ES-I3 (cell line): ENCODE data around the gene TIAM2.
"Not testable (repeated sequence)": the region's sequence is repeated elsewhere in the genome, so short reads cannot be mapped to it uniquely, and the experiment has no call there.

Source experiments
- H3K36me3 ChIP-seq: 2 replicates; pipeline ENCODE4 v1.6.1; 2013; ENCODE audit warnings: mild to moderate bottlenecking, low read length, control low read depth, moderate library complexity; ENCODE audit not compliant: insufficient read depth
- H3K4me1 ChIP-seq: 2 replicates; pipeline ENCODE4 v1.6.1; 2013; ENCODE audit warnings: mild to moderate bottlenecking, control low read depth, low read length; ENCODE audit not compliant: insufficient read depth
- H3K9ac ChIP-seq: 2 replicates; pipeline ENCODE4 v1.6.1; 2013; ENCODE audit warnings: low read depth, mild to moderate bottlenecking, low read length, moderate library complexity
- H3K9me3 ChIP-seq: 2 replicates; pipeline ENCODE4 v1.6.1; 2013; ENCODE audit warnings: mild to moderate bottlenecking, low read length, moderate library complexity; ENCODE audit not compliant: control insufficient read depth, insufficient read depth

The TIAM2 gene

DNA sequence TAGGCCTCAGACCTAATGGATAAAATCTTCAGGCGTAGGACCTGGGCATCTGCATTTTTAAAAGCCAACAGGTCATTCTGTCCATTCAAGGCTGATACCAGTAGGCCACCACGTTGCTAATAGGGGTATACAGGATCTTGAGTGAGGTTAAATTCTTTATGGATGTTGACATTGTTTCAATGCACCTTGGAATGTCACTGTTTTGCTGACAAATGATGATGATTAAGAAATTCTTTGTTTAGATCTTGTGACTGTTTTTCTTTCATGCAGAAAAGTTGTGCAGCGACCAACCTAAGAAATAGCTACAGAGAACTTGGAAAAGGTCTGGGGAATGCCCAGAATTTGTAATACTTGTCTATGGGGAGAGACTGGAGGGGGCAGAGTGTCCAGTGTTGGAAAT is 167.6 kb downstream of the TIAM2 start:
- H3K4me1 ChIP-seq = peaks cover 10% of the 10 kb centered on the region; the same call in 1 of the 2 replicates
- peaks cover 7% of the 10 kb centered on the region; the same call in 1 of the 2 replicates for H3K36me3 ChIP-seq
- no peaks in the 10 kb centered on the region; the same call in 1 of the 2 replicates for H3K9me3 ChIP-seq
- no peak overlapping the region for H3K9ac ChIP-seq

DNA sequence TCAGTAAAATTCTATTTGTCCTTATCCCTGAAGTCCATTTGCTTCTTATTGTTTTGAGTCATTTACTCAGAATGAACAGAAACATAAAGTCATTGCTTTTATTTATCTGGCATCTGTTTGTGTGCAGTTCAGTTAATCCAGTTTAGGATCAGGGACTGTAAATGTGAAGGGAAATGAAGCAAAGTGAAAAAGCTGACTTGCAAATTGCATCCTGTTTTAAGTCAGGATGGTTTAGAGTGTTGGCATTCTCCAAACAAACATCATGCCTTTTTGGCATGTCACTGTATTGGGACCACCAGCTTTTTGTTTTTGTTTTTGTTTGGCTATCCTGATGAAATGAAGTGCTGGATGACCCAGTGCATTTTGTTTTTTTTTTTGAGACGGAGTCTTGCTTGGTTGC is 168.5 kb downstream of the TIAM2 start:
- H3K9ac ChIP-seq = no peak overlapping the region
- H3K36me3 ChIP-seq = peaks cover 7% of the 10 kb centered on the region; the same call in 1 of the 2 replicates
- H3K4me1 ChIP-seq = peaks cover 10% of the 10 kb centered on the region; the same call in 1 of the 2 replicates
- H3K9me3 ChIP-seq = no peaks in the 10 kb centered on the region; the same call in 1 of the 2 replicates

DNA sequence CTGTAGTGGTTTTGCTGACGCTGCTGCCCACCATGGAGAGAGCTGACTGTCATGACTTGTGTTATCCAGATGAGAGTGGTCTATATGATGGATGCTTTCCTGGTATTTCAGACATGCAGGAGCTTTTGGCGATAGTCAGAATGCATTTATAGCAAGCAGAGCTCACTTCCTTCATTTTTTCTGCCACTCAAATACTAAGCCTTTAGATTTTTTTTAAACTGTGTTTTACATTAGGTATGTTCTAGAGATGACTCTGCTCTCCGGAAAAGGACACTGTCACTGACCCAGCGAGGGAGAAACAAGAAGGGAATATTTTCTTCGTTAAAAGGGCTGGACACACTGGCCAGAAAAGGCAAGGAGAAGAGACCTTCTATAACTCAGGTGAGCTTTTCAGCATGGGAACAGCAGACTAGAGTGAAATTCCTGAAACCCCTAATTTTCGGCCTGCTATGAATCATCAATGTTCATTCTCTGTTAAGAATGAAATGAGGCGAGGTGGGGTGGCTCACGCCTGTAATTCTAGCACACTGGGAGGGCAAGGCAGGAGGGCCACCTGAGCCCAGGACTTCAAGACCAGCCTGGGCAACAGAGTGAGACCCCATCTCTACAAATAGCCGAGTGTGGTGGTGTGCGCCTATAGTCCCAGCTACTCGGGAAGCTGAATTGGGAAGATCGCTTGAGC is 170.1 kb downstream of the TIAM2 start:
- Histone ChIP-seq H3K9me3 (no peaks in the 10 kb centered on the region; the same call in 1 of the 2 replicates), H3K36me3 (peaks cover 7% of the 10 kb centered on the region; the same call in 1 of the 2 replicates)

GRCh38 chr6:155170519-155170918 is 175.4 kb downstream of the TIAM2 start:
- H3K4me1 ChIP-seq = peaks cover 19% of the 10 kb centered on the region
- peaks cover 4% of the 10 kb centered on the region; the same call in 1 of the 2 replicates for H3K36me3 ChIP-seq
- no peak overlapping the region for H3K9ac ChIP-seq
- H3K9me3 ChIP-seq = no peaks in the 10 kb centered on the region

More for the DNA sequence above, 170.1 kb downstream of the TIAM2 start:
- Histone ChIP-seq H3K9ac (no peak overlapping the region), H3K4me1 (peaks cover 5% of the 10 kb centered on the region; the same call in 1 of the 2 replicates)

DNA sequence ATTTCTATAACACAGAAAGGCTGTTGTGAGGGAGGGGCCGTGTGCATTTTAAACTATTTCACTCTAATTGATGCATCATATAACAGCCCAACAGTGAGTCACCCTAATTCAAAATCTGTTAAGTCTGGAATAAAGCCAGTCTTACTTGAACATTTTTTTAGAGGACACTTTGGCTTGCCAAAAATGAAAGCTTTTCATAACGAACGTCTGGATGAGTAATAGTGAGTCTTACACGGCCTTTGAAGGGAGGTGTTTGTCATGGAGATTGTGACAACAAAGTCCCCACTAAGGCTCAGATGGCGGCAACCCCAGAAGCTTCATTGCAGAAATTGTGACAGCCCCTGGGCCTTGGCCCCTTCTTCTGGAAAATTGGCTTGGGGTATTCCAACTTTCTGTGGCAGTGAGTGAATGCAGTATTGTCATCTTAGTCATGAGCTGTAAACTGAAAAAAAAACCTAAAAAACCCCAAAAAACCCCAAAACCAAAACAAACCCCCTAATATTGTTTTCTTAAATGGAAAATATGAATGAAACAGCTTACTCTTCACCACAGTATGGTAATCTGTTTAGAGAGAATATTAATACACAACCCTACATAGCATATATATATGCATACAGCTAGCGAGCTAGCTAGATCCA is 176.1 kb downstream of the TIAM2 start:
- Histone ChIP-seq H3K4me1 (peaks cover 24% of the 10 kb centered on the region), H3K36me3 (no peaks in the 10 kb centered on the region), H3K9me3 (no peaks in the 10 kb centered on the region), H3K9ac (no peak overlapping the region)

GRCh38 chr6:155171747-155172449 is 176.8 kb downstream of the TIAM2 start:
- no peak overlapping the region for H3K9ac ChIP-seq
- H3K36me3 ChIP-seq = no peaks in the 10 kb centered on the region
- no peaks in the 10 kb centered on the region for H3K9me3 ChIP-seq
- H3K4me1 ChIP-seq = peaks cover 24% of the 10 kb centered on the region

- Histone ChIP-seq H3K9ac (no peak overlapping the region), H3K4me1 (peaks cover 24% of the 10 kb centered on the region)
Observed at GRCh38 chr6:155173488-155173887, 178.4 kb downstream of the TIAM2 start.

DNA sequence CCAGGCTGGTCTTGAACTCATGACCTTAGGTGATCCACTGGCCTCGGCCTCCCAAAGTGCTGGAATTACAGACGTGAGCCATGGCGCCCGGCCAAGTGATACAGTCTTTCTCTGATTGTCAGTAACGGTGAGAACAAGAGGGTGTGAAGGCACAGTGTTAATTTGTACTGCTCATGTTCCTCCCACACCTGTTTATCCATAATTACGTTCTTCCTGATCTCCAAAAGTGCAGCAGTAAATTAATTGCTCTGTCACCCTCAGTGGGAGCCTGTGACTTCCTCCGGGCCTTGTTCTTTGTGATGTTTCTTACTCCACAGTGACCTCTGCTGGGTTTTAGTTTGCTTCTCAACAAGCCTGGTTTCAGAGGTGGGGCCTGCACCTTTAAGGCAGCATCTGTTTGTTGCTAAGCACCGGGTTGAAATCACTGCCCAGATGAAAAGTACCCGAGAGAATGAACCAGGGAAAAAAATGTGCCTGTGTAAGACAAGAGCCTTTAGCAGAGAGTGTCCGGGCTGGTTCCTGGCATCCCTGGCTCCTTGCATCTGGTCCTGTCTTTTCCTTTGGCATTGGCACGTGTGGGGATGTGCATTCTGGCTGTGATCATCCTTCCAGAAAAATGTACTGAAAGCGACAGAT is 179.6 kb downstream of the TIAM2 start:
- no peak overlapping the region for H3K9ac ChIP-seq
- H3K9me3 ChIP-seq = no peaks in the 10 kb centered on the region
- peaks cover 24% of the 10 kb centered on the region for H3K4me1 ChIP-seq
- peaks cover 2% of the 10 kb centered on the region; the same call in 1 of the 2 replicates for H3K36me3 ChIP-seq

More at GRCh38 chr6:155173488-155173887, 178.4 kb downstream of the TIAM2 start:
- no peaks in the 10 kb centered on the region for H3K9me3 ChIP-seq
- H3K36me3 ChIP-seq = no peaks in the 10 kb centered on the region

DNA sequence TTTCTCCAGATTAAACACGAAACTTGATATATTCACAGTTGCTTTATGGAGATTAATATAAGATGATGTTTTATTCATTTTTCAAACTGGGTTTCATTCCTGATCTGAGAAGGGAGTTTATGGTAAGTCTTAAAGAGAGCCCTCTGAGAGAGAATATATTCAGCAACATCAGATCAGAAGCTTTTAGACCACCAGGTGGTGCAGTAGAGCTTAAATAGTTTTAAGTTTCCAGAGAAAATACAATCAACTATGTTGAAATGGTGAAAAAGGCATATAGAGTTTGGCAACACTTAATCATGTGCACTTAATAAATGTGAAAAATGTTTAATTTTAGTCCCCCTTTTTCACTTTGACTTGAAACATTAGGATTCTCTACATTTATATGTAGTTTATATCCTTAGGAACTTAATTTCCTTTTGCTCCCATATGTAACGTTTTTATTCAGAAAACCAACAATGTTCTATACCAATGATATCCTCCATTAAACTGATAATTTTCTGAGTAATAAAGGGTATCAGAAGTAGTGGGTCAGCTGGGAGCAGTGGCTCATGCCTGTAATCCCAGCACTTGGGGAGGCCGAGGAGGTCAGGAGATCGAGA is 182.3 kb downstream of the TIAM2 start:
- no peaks in the 10 kb centered on the region for H3K9me3 ChIP-seq
- peaks cover 5% of the 10 kb centered on the region; the same call in 1 of the 2 replicates for H3K36me3 ChIP-seq
- H3K4me1 ChIP-seq = peaks cover 6% of the 10 kb centered on the region; the same call in 1 of the 2 replicates
- H3K9ac ChIP-seq = no peak overlapping the region

GRCh38 chr6:155181498-155181897 is 186.4 kb downstream of the TIAM2 start:
- no peak overlapping the region for H3K9ac ChIP-seq
- no peaks in the 10 kb centered on the region for H3K9me3 ChIP-seq
- peaks cover 11% of the 10 kb centered on the region for H3K4me1 ChIP-seq
- peaks cover 5% of the 10 kb centered on the region; the same call in 1 of the 2 replicates for H3K36me3 ChIP-seq

GRCh38 chr6:155182103-155182502 is 187.0 kb downstream of the TIAM2 start:
- H3K4me1 ChIP-seq = peaks cover 18% of the 10 kb centered on the region
- no peaks in the 10 kb centered on the region for H3K9me3 ChIP-seq
- peaks cover 5% of the 10 kb centered on the region; the same call in 1 of the 2 replicates for H3K36me3 ChIP-seq
- no peak overlapping the region for H3K9ac ChIP-seq

GRCh38 chr6:155183095-155183494 is 188.0 kb downstream of the TIAM2 start:
- no peaks in the 10 kb centered on the region for H3K9me3 ChIP-seq
- H3K9ac ChIP-seq = no peak overlapping the region
- H3K36me3 ChIP-seq = peaks cover 5% of the 10 kb centered on the region; the same call in 1 of the 2 replicates
- peaks cover 22% of the 10 kb centered on the region for H3K4me1 ChIP-seq

DNA sequence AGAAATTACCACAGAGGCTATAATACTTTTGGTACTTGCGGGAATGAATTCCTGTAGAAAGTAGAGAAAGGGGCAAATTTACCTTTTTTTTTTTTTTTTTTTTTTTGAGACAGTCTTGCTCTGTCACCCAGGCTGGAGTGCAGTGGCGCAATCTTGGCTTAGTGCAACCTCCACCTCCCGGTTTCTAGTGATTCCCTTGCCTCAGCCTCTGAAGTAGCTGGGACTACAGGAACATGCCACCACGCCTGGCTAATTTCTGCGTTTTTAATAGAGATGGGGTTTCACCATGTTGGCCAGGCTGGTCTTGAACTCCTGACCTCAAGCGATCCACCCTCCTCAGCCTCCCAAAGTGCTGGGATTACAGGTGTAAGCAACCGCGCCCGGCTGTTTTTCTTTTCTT is 189.9 kb downstream of the TIAM2 start:
- peaks cover 25% of the 10 kb centered on the region for H3K4me1 ChIP-seq
- H3K9me3 ChIP-seq, H3K9ac ChIP-seq, H3K36me3 ChIP-seq: not testable (repeated sequence)

DNA sequence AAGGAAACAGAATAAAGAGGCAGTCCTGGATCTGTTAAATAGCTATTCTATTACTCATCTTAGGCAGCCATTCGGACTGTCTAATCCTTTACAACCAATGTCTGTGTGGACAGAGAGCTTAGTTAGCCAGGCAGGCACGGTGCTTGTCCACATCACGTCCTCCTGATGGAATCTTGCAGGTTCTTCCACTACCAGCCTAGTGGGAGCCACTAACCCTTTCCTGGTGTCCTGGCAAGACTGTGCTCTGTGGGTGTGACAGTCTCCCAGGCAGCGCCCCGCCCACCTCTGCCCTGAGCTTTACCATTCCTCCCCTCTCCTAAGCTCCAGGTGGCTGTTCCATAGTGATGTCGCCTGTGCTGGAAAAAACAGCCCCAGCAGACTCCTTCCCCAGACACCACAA is 190.4 kb downstream of the TIAM2 start:
- Histone ChIP-seq H3K36me3 (peaks cover 3% of the 10 kb centered on the region; the same call in 1 of the 2 replicates), H3K9ac (no peak overlapping the region), H3K9me3 (no peaks in the 10 kb centered on the region), H3K4me1 (peaks cover 25% of the 10 kb centered on the region)
